OCI-LY3 (cell line): ENCODE measurements around the gene C11orf42.

Source experiments
- H2AFZ ChIP-seq: fragments of 200-600, 300-600 bp; shearing (Covaris generic); 2 replicates; pipeline ENCODE4 v1.6.0; 2014; ENCODE audit warnings: antibody characterized with exemption, low read depth, low read length
- H3K27ac ChIP-seq: fragments of 200-600, 300-600 bp; sonication (generic); 2 replicates; pipeline ENCODE4 v1.5.1; 2014; ENCODE audit warnings: mild to moderate bottlenecking, low read length, moderate library complexity, mixed read lengths
- H3K27me3 ChIP-seq: fragments of 200-600, 300-600 bp; sonication (generic); 2 replicates; pipeline ENCODE4 v1.6.1; 2014; ENCODE audit warnings: low read depth, low read length, mixed read lengths
- H3K36me3 ChIP-seq: fragments of 200-600, 300-600 bp; sonication (generic); replicated peaks from 2 replicates; pipeline ENCODE3; 2014; ENCODE audit warnings: low read depth, low read length, mixed read lengths
- H3K4me1 ChIP-seq: fragments of 300-600, 200-600 bp; sonication (generic); 2 replicates; pipeline ENCODE4 v1.6.1; 2014; ENCODE audit warnings: low read length, mixed read lengths
- H3K4me2 ChIP-seq: fragments of 200-600, 300-600 bp; sonication (generic); 2 replicates; pipeline ENCODE4 v1.6.1; 2014; ENCODE audit warnings: low read length, mixed read lengths
- H3K4me3 ChIP-seq: fragments of 300-600, 200-600 bp; sonication (generic); 2 replicates; pipeline ENCODE4 v1.5.1; 2014; ENCODE audit warnings: antibody characterized with exemption, mild to moderate bottlenecking, low read length, moderate library complexity
- H3K79me2 ChIP-seq: fragments of 300-600, 200-600 bp; shearing (Covaris generic); 2 replicates; pipeline ENCODE4 v1.6.1; 2014; ENCODE audit warnings: mild to moderate bottlenecking, low read length, mixed read lengths
- H3K9ac ChIP-seq: fragments of 300-600, 200-600 bp; shearing (Covaris generic); 2 replicates; pipeline ENCODE4 v1.6.0; 2014; ENCODE audit warnings: mild to moderate bottlenecking, low read length, moderate library complexity
- H3K9me3 ChIP-seq: fragments of 200-600, 300-600 bp; shearing (Covaris generic); 2 replicates; pipeline ENCODE4 v1.6.1; 2014; ENCODE audit warnings: low read length, mixed read lengths; ENCODE audit not compliant: insufficient read depth
- H4K20me1 ChIP-seq: fragments of 200-600, 300-600 bp; sonication (generic); 2 replicates; pipeline ENCODE4 v1.6.1; 2016; ENCODE audit warnings: low read length, mixed read lengths; ENCODE audit not compliant: insufficient read depth
- CTCF ChIP-seq: fragments of 200-600, 300-600 bp; sonication (generic); IDR thresholded peaks from 2 replicates; pipeline ENCODE4 v1.5.1; 2014; ENCODE audit warnings: antibody characterized with exemption, low read length, low read depth
- EZH2phosphoT487 ChIP-seq: fragments of 200-600 bp; shearing (Covaris generic); IDR thresholded peaks from 2 replicates; pipeline ENCODE4 v1.6.1; 2018; ENCODE audit warnings: antibody characterized with exemption, mixed run types, low read depth

The C11orf42 gene

GRCh38 chr11:6258571-6259081, 53.3 kb downstream of the C11orf42 start:
- H3K4me1 ChIP-seq = no peaks in the 10 kb centered on the region
- no peak overlapping the region for H3K4me3 ChIP-seq
- H3K36me3 ChIP-seq = no peaks in the 10 kb centered on the region
- H3K27ac ChIP-seq = no peak overlapping the region
- H4K20me1 ChIP-seq = no peaks in the 10 kb centered on the region
- H3K9me3 ChIP-seq = no peaks in the 10 kb centered on the region
- no peaks in the 10 kb centered on the region for H3K79me2 ChIP-seq
- no peak overlapping the region for H3K9ac ChIP-seq
- no peak overlapping the region for H3K4me2 ChIP-seq
- H3K27me3 ChIP-seq = peaks cover 30% of the 10 kb centered on the region
- no peak overlapping the region for H2AFZ ChIP-seq
- no peak for TF ChIP-seq CTCF
- no peak for TF ChIP-seq EZH2phosphoT487

- H3K4me3 ChIP-seq = no peak overlapping the region
- no peak overlapping the region for H3K27ac ChIP-seq
- H2AFZ ChIP-seq = no peak overlapping the region
- no peaks in the 10 kb centered on the region for H3K79me2 ChIP-seq
- no peaks in the 10 kb centered on the region for H3K4me1 ChIP-seq
- no peaks in the 10 kb centered on the region for H3K9me3 ChIP-seq
- H3K4me2 ChIP-seq = no peak overlapping the region
- peaks cover 46% of the 10 kb centered on the region for H3K27me3 ChIP-seq
- no peak for TF ChIP-seq CTCF
- no peak for TF ChIP-seq EZH2phosphoT487
- no peaks in the 10 kb centered on the region for H4K20me1 ChIP-seq
- no peak overlapping the region for H3K9ac ChIP-seq
- H3K36me3 ChIP-seq = no peaks in the 10 kb centered on the region
Measured at GRCh38 chr11:6260207-6260726, 54.9 kb downstream of the C11orf42 start.
